ENCODE data around the gene ADGRG2.

DNA sequence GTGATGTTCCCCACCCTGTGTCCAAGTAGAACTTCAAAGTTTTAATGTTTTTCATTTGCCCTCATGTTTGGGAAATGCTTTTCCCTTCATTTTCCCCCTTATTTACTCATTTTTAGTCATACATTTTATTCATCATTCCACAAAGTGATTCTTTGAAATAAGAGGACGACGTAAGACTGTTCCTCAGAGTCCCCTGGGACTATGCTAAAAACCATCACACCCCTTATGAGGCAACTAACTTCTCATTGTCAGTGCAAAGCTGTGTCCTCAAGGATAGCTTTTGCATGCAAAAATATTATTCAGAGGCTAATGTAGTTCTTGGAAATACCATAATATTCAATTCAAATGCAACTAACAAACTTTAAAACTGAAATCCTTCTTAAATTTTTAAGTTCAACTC, 14.8 kb upstream of the ADGRG2 start:
- TF ChIP-seq, protein P1, sequence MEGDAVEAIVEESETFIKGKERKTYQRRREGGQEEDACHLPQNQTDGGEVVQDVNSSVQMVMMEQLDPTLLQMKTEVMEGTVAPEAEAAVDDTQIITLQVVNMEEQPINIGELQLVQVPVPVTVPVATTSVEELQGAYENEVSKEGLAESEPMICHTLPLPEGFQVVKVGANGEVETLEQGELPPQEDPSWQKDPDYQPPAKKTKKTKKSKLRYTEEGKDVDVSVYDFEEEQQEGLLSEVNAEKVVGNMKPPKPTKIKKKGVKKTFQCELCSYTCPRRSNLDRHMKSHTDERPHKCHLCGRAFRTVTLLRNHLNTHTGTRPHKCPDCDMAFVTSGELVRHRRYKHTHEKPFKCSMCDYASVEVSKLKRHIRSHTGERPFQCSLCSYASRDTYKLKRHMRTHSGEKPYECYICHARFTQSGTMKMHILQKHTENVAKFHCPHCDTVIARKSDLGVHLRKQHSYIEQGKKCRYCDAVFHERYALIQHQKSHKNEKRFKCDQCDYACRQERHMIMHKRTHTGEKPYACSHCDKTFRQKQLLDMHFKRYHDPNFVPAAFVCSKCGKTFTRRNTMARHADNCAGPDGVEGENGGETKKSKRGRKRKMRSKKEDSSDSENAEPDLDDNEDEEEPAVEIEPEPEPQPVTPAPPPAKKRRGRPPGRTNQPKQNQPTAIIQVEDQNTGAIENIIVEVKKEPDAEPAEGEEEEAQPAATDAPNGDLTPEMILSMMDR (IDR thresholded peaks at IDR 0.05) = no peak
- TF ChIP-seq POLR2A (IDR thresholded peaks at IDR 0.05) = no peak

All from adrenal gland (tissue), 5 donors.